ENCODE results near the gene CSPG5.
A peak's percentile ranks its signal among the peaks of the same experiment; 100 is the strongest.

Gene CSPG5, protein sequence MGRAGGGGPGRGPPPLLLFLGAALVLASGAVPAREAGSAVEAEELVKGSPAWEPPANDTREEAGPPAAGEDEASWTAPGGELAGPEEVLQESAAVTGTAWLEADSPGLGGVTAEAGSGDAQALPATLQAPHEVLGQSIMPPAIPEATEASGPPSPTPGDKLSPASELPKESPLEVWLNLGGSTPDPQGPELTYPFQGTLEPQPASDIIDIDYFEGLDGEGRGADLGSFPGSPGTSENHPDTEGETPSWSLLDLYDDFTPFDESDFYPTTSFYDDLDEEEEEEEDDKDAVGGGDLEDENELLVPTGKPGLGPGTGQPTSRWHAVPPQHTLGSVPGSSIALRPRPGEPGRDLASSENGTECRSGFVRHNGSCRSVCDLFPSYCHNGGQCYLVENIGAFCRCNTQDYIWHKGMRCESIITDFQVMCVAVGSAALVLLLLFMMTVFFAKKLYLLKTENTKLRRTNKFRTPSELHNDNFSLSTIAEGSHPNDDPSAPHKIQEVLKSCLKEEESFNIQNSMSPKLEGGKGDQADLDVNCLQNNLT

DNA sequence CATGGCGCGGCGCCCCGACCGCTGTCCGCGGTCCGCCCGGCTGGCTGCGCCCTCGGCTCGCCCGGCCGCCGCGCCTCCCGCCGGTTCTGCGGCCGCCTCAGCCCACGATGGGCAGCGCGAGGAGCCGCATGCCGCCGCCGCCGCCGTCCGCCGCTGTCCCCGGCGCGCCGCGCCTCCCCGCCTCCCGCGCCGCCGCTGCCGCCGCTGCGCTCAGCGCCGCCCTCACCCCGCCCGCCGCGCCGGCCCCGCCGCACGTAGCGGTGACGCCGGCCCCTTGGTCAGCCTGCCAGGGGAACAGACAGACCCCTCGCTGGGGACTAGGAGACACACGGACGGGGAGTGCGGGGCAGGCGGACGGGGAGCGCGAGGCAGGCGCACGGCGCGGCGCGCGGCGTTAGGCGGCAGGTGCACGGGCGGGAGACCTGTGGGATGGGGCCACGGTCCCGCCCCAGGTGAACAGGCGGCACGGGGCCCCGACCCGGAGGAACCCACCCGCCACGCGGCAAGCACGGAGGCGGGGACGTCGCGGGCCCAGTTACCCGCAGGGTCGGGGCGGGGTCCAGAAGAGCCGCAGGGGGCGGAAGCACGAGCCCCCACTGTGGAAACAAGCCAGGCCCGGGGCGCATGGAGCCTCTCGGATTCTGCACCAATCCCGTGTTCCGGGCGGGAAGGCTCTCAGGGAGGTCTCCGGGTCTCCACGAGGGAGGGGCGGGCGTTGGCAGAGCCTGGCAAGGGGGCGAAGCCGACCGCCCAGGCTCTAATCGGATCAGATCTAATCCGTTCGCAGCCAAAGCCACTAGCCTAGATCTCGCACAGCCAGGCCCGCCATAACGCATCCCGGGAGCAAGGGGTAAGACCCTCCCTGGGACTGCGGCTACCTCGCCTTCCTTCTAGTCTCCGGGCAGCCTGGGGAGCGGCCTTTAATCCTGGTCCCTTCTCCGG, at the start of gene CSPG5:
Gene CSPG5, minus strand, starts transcription at position 175 of the 942 bp plus-strand sequence. Its CDS starts 172 bp downstream, at position 3.
- DNase-seq = peak in 1 of 2 donors; percentile 29

DNA sequence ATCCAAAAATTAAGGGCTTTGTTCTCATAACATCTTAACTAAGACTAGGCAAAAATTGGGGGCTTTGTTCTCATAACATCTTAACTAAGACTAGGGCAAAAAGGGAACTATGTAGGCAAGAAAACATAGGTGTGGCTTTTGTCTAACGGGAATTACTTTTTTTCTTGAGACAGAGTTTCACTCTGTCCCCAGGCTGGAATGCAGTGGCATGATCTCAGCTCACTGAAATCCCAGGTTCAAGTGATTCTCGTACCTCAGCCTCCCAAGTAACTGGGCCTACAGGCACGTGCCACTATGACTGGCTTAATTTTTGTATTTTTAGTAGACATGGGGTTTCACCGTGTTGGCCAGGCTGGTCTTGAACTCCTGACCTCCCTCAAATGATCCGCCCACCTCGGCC, 49.8 kb upstream of the CSPG5 start:
- DNase-seq = no peak

DNA sequence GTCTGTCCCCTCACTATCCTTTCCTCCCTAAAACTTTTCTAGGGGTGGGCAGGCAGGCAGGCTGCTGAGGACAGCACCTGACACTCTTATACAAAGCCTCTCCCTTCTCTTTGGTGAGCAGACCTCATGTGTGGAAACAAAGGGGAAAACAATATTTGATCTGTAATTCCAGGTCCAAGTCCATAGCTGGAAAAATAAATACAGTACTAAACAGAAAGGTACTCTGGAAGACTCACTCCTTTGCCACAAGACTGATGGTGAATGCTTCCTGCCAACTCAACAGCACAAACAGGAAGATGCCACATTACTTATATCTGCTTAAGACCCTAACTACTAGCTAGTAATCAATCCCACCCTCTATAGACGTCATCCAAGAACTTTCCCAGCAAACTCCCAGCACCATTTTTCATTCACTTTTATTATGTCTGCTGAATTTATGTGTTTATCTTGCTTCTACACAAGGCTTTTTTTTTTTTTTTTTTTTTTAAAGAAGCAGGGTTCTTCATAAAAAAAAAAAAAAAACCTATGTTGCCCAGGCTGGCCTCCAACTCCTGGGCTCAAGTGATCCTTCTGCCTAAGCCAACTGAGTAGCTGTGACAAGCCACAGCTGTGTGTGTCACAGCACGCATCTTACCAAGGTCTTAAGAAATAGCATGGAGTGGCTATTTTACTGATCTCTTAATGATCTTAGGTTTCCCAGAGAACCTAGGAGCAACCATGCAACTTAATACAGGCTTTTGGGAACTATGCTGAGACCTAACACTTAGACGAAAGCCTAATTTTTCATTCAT, 44.2 kb upstream of the CSPG5 start:
- no peak for DNase-seq

DNA sequence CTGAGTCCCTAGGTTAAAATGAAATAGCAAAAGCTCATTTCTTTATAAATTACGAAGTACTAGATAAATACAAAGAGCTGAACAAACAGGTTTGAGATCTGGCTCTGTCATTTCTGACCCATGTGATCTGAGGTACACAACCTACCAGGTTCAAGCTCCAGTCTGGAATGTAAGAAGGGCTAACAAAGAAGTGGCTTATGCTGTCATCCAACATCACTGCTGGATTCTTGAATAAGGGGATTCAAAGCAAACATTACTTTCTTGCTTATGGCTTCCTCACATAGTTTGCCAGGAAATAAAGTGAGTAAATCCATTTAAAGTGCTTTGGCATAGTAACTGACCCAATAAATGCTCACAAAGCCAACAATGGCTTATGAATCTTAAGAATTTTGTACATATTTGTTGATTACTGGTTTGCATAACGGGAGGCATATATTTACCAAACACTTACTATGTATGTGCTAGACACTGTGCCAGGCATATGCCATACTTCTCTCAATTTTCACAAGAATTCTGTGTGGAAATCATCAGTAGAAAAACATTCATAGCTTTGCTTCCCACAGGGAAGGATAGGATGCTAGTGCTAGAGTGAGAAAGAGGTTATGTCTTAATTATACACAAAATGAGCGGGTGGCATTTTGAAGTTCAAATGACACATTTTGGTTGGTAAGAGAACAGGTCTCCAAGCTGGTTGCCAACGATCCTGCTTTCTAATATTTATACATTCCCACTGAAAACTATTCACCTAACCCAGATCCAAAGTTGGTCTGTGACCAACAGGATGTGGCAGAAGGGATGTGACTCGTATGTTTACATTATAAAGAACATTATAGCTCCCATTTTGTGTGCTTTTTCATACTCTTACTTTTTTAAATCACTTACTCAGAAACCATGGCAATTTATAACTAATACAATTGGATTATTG, 38.7 kb upstream of the CSPG5 start:
- DNase-seq = no peak

DNA sequence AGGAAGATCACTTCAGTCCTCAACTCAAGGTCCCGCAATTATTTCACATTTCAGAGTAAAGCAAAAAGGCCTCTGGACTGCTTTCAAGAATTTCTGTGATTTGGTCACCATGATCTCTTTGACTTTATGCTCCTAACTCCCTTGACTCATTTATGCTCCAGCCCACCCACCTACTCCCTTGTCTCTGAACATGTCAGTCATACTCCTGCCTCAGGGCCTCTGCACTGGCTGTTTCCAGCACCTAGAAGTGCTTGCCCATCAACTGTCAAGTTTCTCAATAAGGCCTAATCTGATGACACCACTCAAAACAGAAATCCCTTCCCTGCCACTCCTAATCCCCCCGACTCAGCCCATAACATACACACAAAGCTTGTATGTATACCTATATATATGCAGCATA, 36.1 kb upstream of the CSPG5 start:
- DNase-seq = no peak

DNA sequence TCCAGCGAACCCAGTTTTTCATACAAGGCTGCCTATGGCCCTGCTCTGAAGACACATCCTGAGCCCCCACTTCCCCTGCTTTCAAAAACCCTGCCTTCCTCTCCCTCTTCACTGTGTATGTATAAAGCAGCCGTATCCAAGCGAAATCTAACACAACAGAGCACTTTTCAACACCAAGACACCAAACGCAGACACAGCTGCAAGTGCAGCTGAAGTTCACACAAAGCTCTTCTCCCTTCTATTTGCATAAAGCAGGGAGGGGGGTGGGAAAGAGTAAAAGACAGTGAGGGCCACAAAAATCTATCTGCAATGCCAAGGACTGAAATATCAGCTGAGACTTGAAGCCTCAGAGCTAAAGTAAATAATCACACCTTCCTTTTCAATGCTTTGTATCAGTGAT, 35.1 kb upstream of the CSPG5 start:
- DNase-seq = no peak

DNA sequence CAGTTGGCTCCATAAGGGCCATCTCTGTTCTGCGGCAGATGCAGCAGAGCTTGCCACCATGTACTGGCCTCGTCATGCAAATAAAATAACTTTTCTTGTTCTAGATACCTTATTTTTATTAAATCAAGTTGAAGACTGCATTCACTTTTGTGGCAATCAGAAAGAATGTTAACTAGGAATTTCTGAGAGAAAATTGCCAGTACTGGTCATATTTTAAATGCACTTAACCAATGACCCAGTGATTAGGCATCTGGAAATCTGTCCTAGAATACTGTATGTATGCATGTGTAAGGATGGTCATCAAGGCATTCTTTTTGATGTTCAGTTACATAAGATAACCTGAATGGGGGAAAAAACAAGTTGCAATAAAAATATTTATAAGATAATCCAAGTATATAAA, 34.2 kb upstream of the CSPG5 start:
- DNase-seq = no peak

DNA sequence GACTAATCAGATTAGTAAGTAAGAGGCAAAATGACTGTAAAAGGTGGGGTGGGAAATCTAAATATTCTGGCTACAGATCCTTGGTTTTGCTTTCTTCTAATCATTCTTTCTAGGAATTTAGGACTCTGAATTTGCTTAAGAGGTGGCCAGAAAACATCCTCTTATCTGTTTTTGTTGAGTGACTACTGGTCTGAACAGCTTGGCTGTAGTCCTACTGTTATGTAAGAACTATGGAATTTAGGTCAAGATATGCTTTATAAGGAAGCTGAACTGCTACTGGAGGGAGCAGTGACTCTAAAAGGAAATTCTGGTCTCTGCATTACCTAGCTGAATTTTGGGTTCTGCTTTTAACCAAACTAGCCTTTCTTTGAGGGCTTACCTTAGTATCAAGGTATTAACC, 33.5 kb upstream of the CSPG5 start:
- no peak for DNase-seq

DNA sequence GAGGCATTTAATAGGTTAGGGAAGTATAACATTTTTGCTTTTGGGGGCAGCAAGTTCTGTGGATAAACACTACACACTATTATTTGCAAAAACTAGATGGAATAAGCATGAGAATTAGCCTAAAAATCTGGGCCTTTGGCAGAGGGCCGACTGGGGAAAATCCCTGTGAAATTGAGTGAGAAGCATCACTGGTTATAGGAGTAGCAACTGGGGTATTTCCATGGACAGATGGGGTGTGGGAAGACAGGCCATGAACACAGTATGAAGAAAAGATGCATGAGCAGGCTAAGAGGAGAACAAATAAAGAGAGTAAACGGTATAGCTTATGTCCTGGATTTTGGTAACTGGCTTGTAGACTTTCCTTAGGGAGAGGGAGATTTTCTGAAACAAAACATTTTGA, 32.9 kb upstream of the CSPG5 start:
- no peak for DNase-seq

DNA sequence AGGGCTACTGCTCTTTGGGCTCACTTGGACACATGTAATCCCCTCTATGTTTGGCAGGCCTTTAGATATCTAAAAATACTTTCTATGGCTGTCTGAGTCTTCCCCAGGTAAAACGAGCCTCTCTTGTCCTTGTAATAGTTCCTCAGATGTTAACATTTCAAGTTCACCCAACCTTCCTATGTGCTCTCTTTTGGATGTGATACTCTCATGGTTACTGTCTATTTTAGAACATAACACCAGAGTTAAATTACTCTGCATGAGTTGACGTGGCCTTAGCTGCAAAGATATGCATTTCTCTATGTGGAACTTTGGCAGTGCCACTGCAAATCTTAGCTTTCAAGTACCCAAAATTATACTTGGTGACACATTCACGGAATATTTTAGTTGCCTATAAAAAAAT, 31.9 kb upstream of the CSPG5 start:
- no peak for DNase-seq

DNA sequence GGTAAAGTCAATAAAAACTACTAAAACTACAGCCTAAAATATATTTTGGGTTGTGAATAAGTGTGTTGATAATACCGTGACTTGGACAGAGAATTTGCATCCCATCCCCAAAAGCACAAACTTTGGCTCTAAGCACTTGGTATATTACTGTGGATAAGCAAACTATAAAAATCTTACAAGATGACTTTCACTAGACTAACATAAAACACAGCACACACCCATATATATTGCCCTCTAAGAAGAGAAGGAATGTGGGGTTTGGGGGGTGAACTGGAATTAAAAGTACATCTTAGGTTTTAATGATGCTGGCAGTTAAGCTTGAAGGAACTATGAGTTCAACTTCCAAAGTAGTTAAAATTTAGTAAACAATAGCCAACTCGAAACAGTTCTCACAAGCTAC, 28.7 kb upstream of the CSPG5 start:
- DNase-seq = no peak

DNA sequence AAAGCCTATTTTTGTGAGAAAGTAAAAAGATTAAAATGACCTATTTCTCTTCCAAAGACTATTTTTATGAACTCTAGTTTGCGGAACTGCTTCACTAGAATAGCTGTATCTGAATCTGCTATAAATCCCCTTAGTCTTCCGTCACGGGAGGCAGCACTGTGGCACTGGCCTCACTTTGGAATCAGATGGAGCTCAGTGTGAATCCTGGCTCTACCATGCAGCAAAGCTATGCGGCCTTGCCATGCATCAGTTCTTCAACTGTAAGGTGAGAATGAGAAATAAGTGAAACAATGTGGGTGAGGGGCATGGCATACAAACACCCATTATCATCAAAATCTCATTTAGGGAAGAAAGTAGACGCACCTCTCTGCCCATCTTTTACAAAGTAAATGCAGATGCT, 27.5 kb upstream of the CSPG5 start:
- no peak for DNase-seq

DNA sequence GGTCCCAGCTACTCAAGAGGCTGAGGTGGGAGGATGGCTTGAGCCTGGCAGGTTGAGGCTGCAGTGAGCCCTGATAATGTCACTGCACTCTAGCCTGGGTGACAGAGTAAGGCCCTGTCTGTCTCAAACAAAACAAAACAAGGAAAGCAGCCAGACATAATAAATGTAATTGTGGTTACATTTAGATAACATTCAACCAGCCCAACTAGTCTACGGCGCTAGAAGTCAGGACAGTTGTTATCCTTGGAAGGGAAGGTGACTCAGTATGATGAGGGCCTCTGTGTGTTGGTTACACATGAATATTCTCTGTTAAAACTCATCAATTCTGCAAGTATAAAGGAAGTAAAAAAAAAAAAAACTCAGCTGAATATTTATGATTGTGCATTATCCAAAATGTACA, 27.0 kb upstream of the CSPG5 start:
- DNase-seq = no peak

DNA sequence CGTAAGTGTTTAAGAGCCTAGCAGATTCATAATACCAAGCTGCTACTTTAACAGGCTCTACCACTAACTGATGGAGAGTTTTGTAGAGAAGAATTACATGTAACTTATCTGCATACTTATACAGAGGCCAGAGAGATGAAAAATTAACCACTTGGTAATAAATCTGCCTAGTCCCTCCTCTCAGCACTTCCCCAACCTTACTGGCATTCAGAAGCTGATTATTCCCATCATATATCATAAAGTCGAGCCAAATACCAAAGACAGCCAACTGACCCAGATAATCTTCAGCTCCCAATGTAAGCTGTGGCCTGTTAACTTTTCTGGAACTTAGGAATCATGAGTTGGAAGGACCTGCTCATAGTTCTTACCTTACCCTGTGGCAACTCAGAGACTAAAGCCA, 25.5 kb upstream of the CSPG5 start:
- DNase-seq = no peak

DNA sequence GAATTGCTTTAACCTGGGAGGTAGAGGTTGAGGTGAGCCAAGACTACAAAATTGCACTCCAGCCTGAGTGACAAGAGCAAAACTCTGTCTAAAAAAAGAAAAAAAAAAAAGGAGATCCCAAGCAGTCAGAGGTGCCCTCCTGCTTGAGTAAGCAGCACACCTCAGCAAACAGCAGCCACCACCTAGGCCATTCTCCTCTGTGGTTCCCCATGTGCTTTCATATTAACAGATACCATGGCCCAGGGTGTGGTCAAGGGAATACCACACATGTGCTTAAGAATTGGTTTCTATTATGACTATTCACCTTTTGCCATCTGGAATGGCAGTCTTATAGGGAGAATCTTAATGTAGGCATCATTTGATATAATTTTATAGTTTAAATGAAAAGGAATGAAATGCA, 24.7 kb upstream of the CSPG5 start:
- no peak for DNase-seq

DNA sequence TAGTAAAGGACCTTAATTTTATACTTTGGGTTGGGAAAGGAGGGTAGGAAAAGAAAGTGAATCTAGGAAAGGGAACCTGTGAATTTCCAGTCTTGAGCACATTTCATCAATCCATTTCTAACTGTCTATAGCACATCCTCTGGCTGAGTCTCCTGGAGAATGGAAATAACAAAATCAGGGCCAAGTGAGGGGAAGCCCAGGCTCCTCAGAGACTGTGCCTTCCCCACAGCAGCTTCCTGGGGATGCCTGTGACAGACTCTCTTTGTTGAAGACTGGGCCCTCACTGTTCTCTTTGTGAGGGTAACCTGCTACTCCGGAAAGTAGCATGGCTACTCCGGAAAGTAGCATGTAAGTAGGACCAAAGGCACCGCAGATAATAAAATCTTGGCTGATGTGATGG, 22.6 kb upstream of the CSPG5 start:
- DNase-seq = no peak

DNA sequence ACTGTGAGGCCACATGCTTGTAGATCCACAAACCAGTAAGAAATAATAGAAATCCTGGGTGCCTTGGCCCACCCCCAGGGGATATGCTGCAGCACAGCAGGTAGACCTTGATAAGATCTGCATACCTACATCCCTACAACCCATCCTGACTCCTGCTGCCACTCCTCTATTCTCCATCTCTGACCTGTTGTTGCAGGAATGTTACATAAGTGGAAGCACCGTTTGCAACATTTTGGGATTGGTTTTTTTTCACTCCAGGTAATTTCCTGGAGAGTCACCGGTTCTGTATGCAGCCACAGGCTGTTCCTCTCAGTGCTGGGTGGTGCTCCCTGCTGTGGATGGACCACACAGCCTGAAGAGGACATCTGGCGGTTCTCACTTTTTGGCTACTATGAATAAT, 16.1 kb upstream of the CSPG5 start:
- no peak for DNase-seq

DNA sequence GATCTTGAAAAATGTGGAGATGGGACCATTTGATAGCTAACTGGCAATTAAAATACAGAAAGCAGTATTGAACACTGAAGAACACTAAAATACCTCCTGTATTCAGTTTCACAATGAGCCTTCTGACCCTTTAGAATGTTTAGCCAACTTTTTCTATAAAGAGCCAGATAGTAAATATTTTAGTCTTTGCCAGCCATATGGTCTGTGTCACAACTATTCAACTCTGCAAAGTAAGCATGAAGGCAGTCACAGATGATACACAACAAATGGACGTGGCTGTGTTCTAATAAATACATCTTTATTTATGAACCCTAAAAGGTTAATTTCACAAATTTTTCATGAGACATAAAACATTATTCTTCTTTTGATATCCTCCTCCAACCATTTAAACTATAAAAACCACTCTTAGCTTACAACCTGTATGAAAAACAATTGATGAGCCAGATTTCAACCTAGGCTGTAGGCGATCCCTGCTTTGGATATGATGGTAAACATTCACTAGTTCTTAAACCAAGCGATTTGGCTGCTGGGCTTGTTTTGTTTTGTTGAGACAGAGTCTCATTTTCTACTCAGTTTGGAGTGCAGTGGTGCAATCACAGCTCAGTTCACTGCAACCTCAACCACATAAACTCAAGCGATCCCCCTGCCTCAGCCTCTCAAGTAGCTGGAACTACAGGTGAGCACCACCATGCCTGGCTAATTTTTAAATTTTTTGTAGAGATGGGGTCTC, 13.6 kb upstream of the CSPG5 start:
- DNase-seq = no peak

DNA sequence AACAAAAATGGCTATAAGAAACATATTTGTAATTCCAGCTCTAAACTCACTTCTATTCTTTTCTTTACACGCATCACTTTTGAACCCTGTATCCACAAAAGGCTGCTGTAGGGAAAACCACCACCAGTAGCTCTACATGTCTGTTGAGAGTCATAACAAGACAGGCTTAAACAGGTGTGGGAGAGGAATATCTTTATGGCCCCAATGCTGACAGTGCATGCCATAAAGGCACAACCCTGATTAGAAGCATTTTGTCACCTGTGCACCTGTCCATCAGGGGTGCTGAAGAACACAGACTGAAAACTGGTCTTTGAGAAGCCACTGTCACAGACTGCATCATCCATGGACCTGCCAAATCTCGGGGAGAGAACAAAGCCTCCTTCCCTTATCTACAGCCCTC, 11.6 kb upstream of the CSPG5 start:
- DNase-seq = no peak

DNA sequence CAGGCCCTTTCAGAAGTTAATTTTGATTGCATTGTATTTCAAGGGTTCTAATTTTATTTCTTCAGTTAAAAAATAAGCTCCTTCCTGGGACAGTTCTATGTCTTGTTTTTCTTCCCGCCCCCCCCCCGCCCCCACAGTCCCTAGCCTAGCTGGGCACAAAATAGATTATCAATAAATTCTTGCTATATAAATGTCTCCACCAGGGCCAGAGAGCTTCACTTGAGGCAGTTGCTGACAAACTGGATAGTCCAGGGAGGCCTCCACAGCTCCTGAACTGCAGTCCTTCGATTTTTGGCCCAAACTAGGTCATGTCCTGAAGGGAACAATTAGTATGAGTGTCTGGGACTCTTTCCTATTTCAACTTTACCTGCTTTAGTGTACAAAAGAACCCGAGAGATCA, 9.9 kb upstream of the CSPG5 start:
- DNase-seq = no peak

DNA sequence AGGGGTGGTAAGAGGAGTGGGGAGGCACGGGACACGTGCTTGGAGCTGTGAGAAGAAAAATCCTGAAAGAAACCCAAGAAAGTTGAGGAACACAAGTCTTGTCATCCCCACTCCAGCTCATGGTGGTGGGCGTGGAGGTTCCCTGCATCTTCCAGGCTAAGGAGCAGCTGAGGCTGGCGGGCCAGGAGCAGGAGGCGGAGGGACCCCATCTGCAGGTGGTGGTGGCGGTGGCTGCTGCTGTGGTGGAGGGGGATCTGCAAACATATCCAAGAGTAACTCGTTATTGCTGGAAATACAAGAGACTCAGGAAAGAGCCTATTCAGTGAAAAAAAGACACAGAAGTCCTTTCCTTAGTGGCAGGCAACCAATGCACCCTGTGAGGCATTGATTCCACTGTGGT, 9.4 kb upstream of the CSPG5 start:
- DNase-seq = no peak

Measured in CD4-positive, alpha-beta T cell treated with Interleukin-1 beta for 1 hour (primary cell).